ENCODE results near the gene VPS4A. TPM values are rescaled to one million over a fixed set of nuclear protein-coding genes. Genes with fewer than 3 reads are reported as not detected.

The VPS4A gene
- polyA plus RNA-seq, 3 donors = 18.2 to 25.7 (median 21.8) TPM

DNA sequence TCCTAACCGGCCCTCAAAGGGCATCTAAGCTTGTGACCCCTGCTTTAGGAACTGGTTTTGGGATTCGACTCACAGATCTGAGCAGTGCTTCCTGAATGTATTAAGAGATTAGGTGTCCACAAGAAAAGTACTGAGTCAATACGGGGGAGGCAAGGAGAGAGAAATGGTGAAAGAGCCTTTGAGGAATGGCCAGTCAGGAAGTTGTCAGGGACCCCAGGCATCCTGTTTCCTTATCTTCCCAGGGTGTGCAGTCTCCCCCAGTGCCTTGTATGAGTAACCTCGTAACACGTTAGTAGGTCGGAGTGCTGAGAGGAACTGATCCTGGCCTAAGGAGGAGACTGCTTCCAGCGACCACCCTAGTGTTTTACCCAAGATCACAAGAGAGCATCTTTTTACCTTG lies 56.8 kb downstream of the VPS4A start:
- TF ChIP-seq, protein P1, sequence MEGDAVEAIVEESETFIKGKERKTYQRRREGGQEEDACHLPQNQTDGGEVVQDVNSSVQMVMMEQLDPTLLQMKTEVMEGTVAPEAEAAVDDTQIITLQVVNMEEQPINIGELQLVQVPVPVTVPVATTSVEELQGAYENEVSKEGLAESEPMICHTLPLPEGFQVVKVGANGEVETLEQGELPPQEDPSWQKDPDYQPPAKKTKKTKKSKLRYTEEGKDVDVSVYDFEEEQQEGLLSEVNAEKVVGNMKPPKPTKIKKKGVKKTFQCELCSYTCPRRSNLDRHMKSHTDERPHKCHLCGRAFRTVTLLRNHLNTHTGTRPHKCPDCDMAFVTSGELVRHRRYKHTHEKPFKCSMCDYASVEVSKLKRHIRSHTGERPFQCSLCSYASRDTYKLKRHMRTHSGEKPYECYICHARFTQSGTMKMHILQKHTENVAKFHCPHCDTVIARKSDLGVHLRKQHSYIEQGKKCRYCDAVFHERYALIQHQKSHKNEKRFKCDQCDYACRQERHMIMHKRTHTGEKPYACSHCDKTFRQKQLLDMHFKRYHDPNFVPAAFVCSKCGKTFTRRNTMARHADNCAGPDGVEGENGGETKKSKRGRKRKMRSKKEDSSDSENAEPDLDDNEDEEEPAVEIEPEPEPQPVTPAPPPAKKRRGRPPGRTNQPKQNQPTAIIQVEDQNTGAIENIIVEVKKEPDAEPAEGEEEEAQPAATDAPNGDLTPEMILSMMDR (IDR thresholded peaks at IDR 0.05) = no peak
- no peak overlapping the region for H3K4me3 Mint-ChIP-seq
- 42% methylated on average over 4 of the region's 7 CpGs for WGBS (ENCODE audit: insufficient coverage)

DNA sequence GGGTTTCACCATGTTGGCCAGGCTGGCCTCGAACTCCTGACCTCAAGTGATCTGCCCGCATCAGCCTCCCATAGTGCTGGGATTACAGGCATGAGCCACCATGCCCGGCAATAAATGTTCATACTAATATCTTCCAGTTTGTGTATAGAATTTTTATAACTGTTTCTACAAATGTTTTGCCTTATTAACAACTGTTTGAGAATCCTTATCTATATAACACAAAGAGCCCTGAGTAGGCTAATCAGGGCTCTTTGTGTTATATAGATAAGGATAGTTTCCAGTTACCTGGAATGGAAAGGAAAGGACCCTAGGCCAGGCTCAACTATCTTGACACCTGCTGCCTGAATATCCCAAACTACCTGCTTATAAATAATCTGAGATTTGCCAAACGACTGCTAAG lies 57.7 kb downstream of the VPS4A start:
- no peaks in the 10 kb centered on the region for H3K9me3 ChIP-seq (replicated peaks in 1 of 2; ENCODE audit: control insufficient read depth in 1 of 2, insufficient read depth in 1 of 2, low read length in 2 of 2)
- Mint-ChIP-seq H3K4me3 (no peak overlapping the region), H3K36me3 (peaks cover 81 to 94% of the 10 kb centered on the region in 2 donors), H3K9me3 (peaks cover 0 to 2% (median 0%) of the 10 kb centered on the region in 7 donors), H3K4me1 (no peaks in the 10 kb centered on the region), H3K27me3 (ENCODE audit: low read depth in 3 of 3) (peaks cover 0 to 3% (median 0%) of the 10 kb centered on the region in 3 donors), H3K27ac (peak overlapping the region in 1 of 7 donors; percentile 27)
- H3K36me3 ChIP-seq (replicated peaks in 1 of 2; ENCODE audit: control insufficient read depth in 1 of 2, insufficient read depth in 2 of 2, low read length in 2 of 2) = peaks cover 82 to 100% of the 10 kb centered on the region in 2 donors
- DNase-seq = no peak
- H3K4me1 ChIP-seq (ENCODE audit: control insufficient read depth in 1 of 2, insufficient read depth in 2 of 2, low read length in 2 of 2) = no peaks in the 10 kb centered on the region
- no peak overlapping the region for H3K4me2 ChIP-seq (replicated peaks; ENCODE audit: extremely low read depth, low read length, poor library complexity, severe bottlenecking)
- H3K4me3 ChIP-seq (replicated peaks in 1 of 3; ENCODE audit: low read depth in 2 of 3, low read length in 3 of 3) = no peak overlapping the region
- TF ChIP-seq, protein P1 (IDR thresholded peaks at IDR 0.05) = no peak
- no peak overlapping the region for H3K27ac ChIP-seq (ENCODE audit: low read depth in 1 of 2, low read length in 2 of 2)
- intact Hi-C loops (cut with micrococcal nuclease) = no loop called here
- WGBS (ENCODE audit: insufficient coverage) = 86% methylated on average over 1 of the region's 4 CpGs
- H3K27me3 ChIP-seq (ENCODE audit: control insufficient read depth in 2 of 2, insufficient read depth in 2 of 2, low read length in 2 of 2) = no peaks in the 10 kb centered on the region
- peaks cover 2% of the 10 kb centered on the region for H3K79me2 ChIP-seq (ENCODE audit: insufficient read depth, low read length)
- no peak overlapping the region for H2AFZ ChIP-seq (ENCODE audit: insufficient read depth, low read depth, low read length, poor library complexity, severe bottlenecking)
- no peak overlapping the region for H3K9ac ChIP-seq (ENCODE audit: insufficient read depth, low read length, poor library complexity, severe bottlenecking)
- peaks cover 31% of the 10 kb centered on the region for H4K20me1 ChIP-seq (ENCODE audit: insufficient read depth, low read length)

More for the DNA sequence above, 56.8 kb downstream of the VPS4A start:
- Histone ChIP-seq H4K20me1 (ENCODE audit: insufficient read depth, low read length) (peaks cover 24% of the 10 kb centered on the region), H3K4me2 (replicated peaks; ENCODE audit: extremely low read depth, low read length, poor library complexity, severe bottlenecking) (no peak overlapping the region), H3K27ac (ENCODE audit: low read depth in 1 of 2, low read length in 2 of 2) (no peak overlapping the region), H3K4me1 (ENCODE audit: control insufficient read depth in 1 of 2, insufficient read depth in 2 of 2, low read length in 2 of 2) (no peaks in the 10 kb centered on the region), H3K27me3 (ENCODE audit: control insufficient read depth in 2 of 2, insufficient read depth in 2 of 2, low read length in 2 of 2) (no peaks in the 10 kb centered on the region), H3K9ac (ENCODE audit: insufficient read depth, low read length, poor library complexity, severe bottlenecking) (no peak overlapping the region), H3K79me2 (ENCODE audit: insufficient read depth, low read length) (no peaks in the 10 kb centered on the region), H3K9me3 (replicated peaks in 1 of 2; ENCODE audit: control insufficient read depth in 1 of 2, insufficient read depth in 1 of 2, low read length in 2 of 2) (no peaks in the 10 kb centered on the region), H3K4me3 (replicated peaks in 1 of 3; ENCODE audit: low read depth in 2 of 3, low read length in 3 of 3) (no peak overlapping the region), H3K36me3 (replicated peaks in 1 of 2; ENCODE audit: control insufficient read depth in 1 of 2, insufficient read depth in 2 of 2, low read length in 2 of 2) (peaks cover 82 to 99% of the 10 kb centered on the region in 2 donors), H2AFZ (ENCODE audit: insufficient read depth, low read depth, low read length, poor library complexity, severe bottlenecking) (no peak overlapping the region)
- DNase-seq = no peak
- no peaks in the 10 kb centered on the region for H3K4me1 Mint-ChIP-seq
- H3K27ac Mint-ChIP-seq = peak overlapping the region in 2 of 7 donors; percentile 0 to 30
- intact Hi-C loops (cut with micrococcal nuclease) = no loop called here
- peaks cover 0 to 3% (median 0%) of the 10 kb centered on the region in 3 donors for H3K27me3 Mint-ChIP-seq (ENCODE audit: low read depth in 3 of 3)
- H3K9me3 Mint-ChIP-seq = peaks cover 0 to 2% (median 0%) of the 10 kb centered on the region in 7 donors
- peaks cover 80 to 94% of the 10 kb centered on the region in 2 donors for H3K36me3 Mint-ChIP-seq

Measured in CD14-positive monocyte (primary cell).